Gastrocnemius medialis (tissue), 4 donors: Measurements from ENCODE around the gene C1GALT1. TPM values are rescaled to one million over a fixed set of nuclear protein-coding genes. Genes with fewer than 3 reads are reported as not detected.

ENCODE experiments used
- ATAC-seq, 2 donors: fragments of 150-250 bp; one replicate each; pipeline ENCODE4 v1.9.1; 2016
- DNase-seq, 2 donors: peaks; one replicate each; pipeline ENCODE4 v3.0.0-alpha.2; 2019
- H3K27ac ChIP-seq, 4 donors: fragments of 200-600 bp; sonication (generic); 1 replicate in 1 of 4; 2 replicates in 3 of 4; pipeline ENCODE4 v1.5.1; 2016 to 2018; ENCODE audit warnings: mild to moderate bottlenecking in 2 of 4, moderate library complexity in 1 of 4
- H3K27me3 ChIP-seq, 3 donors: fragments of 200-600 bp; sonication (generic) in 2 of 3; 1 replicate in 1 of 3; 2 replicates in 2 of 3; pipeline versions ENCODE4 v1.5.1 to v1.6.0; 2016 to 2019; ENCODE audit warnings: mild to moderate bottlenecking in 1 of 3, moderate library complexity in 1 of 3
- H3K36me3 ChIP-seq, 2 donors: fragments of 200-600 bp; sonication (generic) in 1 of 2; one replicate each; pipeline ENCODE4 v1.5.1; 2017 to 2018
- H3K4me1 ChIP-seq, 2 donors: fragments of 200-600 bp; sonication (generic) in 1 of 2; one replicate each; pipeline ENCODE4 v1.5.1; 2016 to 2017; ENCODE audit warnings: mild to moderate bottlenecking in 2 of 2
- H3K4me3 ChIP-seq, 4 donors: fragments of 200-600 bp; sonication (generic) in 3 of 4; 1 replicate in 1 of 4; 2 replicates in 3 of 4; pipeline ENCODE4 v1.5.1; 2016 to 2019; ENCODE audit warnings: mild to moderate bottlenecking in 2 of 4
- H3K9me3 ChIP-seq, 3 donors: fragments of 200-600 bp; sonication (generic) in 2 of 3; 1 replicate in 1 of 3; 2 replicates in 2 of 3; pipeline ENCODE4 v1.5.1; 2016 to 2019
- POLR2A ChIP-seq, 2 donors: fragments of 450-650 bp; IDR thresholded peaks; one replicate each; pipeline ENCODE4 v1.6.1; 2017; ENCODE audit warnings: antibody characterized with exemption in 2 of 2, mild to moderate bottlenecking in 2 of 2, moderate library complexity in 2 of 2
- in situ Hi-C, 4 donors: fragments of 200-750 bp; cut with MboI; loops; one replicate each; pipeline versions ENCODE4 v1.15.0 to v1.8.0; 2017; ENCODE audit warnings: low sequenced_read_pairs in 4 of 4
- intact Hi-C: fragments of 100-400 bp; cut with DNase I; formaldehyde crosslinking; loops from one replicate; pipeline ENCODE4 v1.15.1; 2023; ENCODE audit warnings: low total_unique reads
- total RNA-seq, 4 donors: library from RNA; depleted of rRNA; stranded (reverse); fragments of >200 nt; gene quantifications; one replicate each; pipeline versions ENCODE4 v1.1.0 to v1.2.3, GENCODE V29; 2016

The C1GALT1 gene
- total RNA-seq, 4 donors from 2014 or later: 16.1 to 40.8 (median 27.5) TPM

- in situ Hi-C loops (no loop called here), intact Hi-C loops (no loop called here)
- no peaks in the 10 kb centered on the region for H3K9me3 ChIP-seq
- no peak for TF ChIP-seq POLR2A (IDR thresholded peaks at IDR 0.05)
- ATAC-seq: no peak
- no peaks in the 10 kb centered on the region for H3K36me3 ChIP-seq
- no peak overlapping the region for H3K27ac ChIP-seq
- H3K4me3 ChIP-seq: no peak overlapping the region
- no peaks in the 10 kb centered on the region for H3K4me1 ChIP-seq
- DNase-seq: no peak
- H3K27me3 ChIP-seq: no peaks in the 10 kb centered on the region
Observed at GRCh38 chr7:7294911-7295310, 112.6 kb downstream of the C1GALT1 start.
